ENCODE measurements around the gene OR13C9.
"Not testable (repeated sequence)": the region's sequence is repeated elsewhere in the genome, so short reads cannot be mapped to it uniquely, and the experiment has no call there.

OR13C9 gene

DNA sequence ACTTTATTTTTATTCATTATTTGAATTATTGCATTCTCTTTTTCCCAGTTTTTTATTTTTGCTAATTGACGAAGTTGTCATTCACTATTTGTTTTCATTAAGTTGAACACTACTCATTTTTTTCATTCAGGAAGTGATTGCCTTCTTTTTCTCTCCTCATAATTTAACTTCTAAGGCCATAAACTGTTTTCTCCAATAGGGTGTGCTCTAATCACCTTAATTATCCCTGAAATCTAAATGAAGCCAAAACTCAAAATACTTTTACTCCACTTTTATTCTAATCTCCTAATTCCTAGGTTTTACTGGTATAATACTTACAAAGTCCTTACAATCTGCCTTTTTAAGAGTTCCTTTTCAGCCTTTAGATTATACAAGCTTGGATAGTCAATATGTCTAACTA is 9.7 kb downstream of the OR13C9 start:
- H3K4me3 ChIP-seq (ENCODE audit: low read depth, low read length), result no peak overlapping the region
- in situ Hi-C loops (cut with HindIII; ENCODE audit: low sequenced_read_pairs), result no loop called here
- TF ChIP-seq, protein P1, sequence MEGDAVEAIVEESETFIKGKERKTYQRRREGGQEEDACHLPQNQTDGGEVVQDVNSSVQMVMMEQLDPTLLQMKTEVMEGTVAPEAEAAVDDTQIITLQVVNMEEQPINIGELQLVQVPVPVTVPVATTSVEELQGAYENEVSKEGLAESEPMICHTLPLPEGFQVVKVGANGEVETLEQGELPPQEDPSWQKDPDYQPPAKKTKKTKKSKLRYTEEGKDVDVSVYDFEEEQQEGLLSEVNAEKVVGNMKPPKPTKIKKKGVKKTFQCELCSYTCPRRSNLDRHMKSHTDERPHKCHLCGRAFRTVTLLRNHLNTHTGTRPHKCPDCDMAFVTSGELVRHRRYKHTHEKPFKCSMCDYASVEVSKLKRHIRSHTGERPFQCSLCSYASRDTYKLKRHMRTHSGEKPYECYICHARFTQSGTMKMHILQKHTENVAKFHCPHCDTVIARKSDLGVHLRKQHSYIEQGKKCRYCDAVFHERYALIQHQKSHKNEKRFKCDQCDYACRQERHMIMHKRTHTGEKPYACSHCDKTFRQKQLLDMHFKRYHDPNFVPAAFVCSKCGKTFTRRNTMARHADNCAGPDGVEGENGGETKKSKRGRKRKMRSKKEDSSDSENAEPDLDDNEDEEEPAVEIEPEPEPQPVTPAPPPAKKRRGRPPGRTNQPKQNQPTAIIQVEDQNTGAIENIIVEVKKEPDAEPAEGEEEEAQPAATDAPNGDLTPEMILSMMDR (IDR thresholded peaks at IDR 0.05; ENCODE audit: low read depth, low read length), result no peak
- no peak for DNase-seq (ENCODE audit: low read depth, low spot score)

DNA sequence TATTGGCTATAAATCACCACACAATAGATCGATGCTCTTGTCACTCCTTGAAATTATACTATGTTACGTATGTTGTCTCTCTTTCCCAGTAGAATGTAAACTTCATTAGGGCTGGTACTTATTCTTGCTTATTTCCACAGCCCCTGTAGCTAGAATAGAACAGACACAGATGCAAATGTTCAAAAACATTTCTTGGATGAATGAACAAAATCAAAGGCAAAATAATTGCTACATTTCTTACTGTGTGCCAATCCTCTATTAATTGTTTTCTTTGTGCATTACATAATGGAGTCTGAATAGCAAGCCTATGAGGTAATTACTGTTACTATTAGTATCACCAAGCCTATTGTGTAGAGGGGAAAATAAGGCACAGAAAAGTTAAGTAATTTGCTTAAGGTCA is 11.9 kb downstream of the OR13C9 start:
- TF ChIP-seq, protein P1 (IDR thresholded peaks at IDR 0.05; ENCODE audit: low read depth, low read length), result no peak
- no peak overlapping the region for H3K4me3 ChIP-seq (ENCODE audit: low read depth, low read length)
- in situ Hi-C loops (cut with HindIII; ENCODE audit: low sequenced_read_pairs), result no loop called here
- no peak for DNase-seq (ENCODE audit: low read depth, low spot score)

DNA sequence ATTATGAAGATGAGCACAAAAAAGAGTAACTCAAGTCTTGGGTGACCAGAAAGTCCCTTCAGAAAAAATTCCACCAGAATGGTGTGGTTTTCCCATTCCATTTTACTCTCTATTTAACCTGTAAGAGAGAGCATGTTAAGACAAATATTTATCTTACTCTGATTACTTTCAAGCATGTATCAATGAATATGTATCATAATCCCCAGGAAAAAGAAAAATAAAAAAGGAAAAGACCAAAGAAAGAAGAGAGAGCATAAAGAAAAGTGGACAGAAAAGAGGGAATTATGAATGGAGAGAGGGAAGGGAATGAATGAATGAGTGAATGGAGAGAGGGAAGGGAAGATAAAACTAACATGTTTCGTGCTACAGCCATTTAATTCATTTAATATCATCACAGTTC is 12.5 kb downstream of the OR13C9 start, which contains the start of gene OR13C2:
TSS of gene OR13C2 (minus strand) at position 101 of the 400 bp plus-strand sequence. CDS start at position 101, 0 bp downstream.
- in situ Hi-C loops (cut with HindIII; ENCODE audit: low sequenced_read_pairs); H3K4me3 ChIP-seq (ENCODE audit: low read depth, low read length); DNase-seq (ENCODE audit: low read depth, low spot score): not testable (repeated sequence)

DNA sequence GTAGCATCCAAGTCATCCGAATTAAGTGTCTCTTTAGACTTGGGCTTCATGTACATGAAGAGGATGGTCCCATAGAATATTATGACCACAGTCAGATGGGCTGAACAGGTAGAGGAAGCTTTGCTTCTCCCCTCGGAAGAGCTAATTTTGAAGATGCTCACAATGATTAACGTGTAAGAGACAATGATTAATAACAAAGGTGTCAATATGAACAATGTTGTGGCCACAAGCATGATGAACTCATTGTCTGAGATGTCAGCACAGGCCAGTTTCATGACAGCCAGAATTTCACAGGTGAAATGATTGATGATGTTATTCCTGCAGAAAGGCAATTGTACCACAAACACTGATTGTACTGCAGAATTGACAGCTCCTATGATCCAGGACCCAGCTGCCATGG is 13.2 kb downstream of the OR13C9 start:
- H3K4me3 ChIP-seq (ENCODE audit: low read depth, low read length), result no peak overlapping the region
- TF ChIP-seq, protein P1 (IDR thresholded peaks at IDR 0.05; ENCODE audit: low read depth, low read length), result no peak
- no peak for DNase-seq (ENCODE audit: low read depth, low spot score)
- in situ Hi-C loops (cut with HindIII; ENCODE audit: low sequenced_read_pairs), result no loop called here

DNA sequence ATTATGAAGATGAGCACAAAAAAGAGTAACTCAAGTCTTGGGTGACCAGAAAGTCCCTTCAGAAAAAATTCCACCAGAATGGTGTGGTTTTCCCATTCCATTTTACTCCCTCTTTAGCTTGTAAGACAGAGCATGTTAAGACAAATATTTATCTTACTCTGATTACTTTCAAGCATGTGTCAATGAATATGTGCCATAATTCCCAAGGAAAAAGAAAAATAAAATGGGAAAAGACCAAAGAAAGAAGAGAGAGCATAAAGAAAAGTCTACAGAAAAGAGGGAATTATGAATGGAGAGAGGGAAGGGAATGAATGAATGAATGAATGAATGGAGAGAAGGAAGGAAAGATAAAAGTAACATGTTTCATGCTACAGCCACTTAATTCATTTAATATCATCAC is 18.7 kb downstream of the OR13C9 start, which contains the start of gene OR13C5:
TSS of gene OR13C5 (minus strand) at position 101 of the 400 bp plus-strand sequence. CDS start at position 101, 0 bp downstream.
- H3K4me3 ChIP-seq (ENCODE audit: low read depth, low read length); in situ Hi-C loops (cut with HindIII; ENCODE audit: low sequenced_read_pairs); DNase-seq (ENCODE audit: low read depth, low spot score): not testable (repeated sequence)

DNA sequence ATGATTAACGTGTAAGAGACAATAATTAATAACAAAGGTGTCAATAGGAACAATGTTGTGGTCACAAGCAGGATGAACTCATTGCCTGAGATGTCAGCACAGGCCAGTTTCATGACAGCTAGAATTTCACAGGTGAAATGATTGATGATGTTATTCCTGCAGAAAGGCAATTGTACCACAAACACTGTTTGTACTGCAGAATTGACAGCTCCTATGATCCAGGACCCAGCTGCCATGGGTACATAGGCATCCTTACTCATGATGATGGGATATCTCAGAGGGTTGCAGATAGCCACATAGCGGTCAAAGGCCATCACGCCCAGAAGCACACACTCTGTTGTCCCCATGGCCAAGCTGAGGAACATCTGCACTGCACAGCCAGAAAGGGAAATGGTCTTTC is 19.3 kb downstream of the OR13C9 start:
- DNase-seq (ENCODE audit: low read depth, low spot score); in situ Hi-C loops (cut with HindIII; ENCODE audit: low sequenced_read_pairs); H3K4me3 ChIP-seq (ENCODE audit: low read depth, low read length): not testable (repeated sequence)

DNA sequence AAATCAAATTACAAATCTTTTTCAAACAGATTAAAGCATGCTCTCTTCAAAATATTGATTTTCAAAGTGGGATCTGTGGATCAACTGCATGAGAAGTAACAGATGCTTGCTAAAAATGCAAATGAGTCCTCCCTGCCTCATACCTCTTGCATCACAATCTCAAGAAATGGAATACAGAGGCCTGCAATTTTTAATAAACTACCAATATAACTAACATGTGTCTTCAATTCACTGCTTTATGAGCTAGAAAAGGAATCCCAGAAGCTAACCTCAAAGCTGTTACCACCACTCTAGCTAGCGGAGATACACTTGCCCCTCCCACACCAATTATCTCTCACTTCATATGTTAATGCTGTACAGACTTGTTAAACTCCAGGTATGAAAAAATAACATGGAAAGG is 28.4 kb downstream of the OR13C9 start:
- DNase-seq (ENCODE audit: low read depth, low spot score), result no peak
- TF ChIP-seq, protein P1 (IDR thresholded peaks at IDR 0.05; ENCODE audit: low read depth, low read length), result no peak
- no peak overlapping the region for H3K4me3 ChIP-seq (ENCODE audit: low read depth, low read length)
- in situ Hi-C loops (cut with HindIII; ENCODE audit: low sequenced_read_pairs), result no loop called here

DNA sequence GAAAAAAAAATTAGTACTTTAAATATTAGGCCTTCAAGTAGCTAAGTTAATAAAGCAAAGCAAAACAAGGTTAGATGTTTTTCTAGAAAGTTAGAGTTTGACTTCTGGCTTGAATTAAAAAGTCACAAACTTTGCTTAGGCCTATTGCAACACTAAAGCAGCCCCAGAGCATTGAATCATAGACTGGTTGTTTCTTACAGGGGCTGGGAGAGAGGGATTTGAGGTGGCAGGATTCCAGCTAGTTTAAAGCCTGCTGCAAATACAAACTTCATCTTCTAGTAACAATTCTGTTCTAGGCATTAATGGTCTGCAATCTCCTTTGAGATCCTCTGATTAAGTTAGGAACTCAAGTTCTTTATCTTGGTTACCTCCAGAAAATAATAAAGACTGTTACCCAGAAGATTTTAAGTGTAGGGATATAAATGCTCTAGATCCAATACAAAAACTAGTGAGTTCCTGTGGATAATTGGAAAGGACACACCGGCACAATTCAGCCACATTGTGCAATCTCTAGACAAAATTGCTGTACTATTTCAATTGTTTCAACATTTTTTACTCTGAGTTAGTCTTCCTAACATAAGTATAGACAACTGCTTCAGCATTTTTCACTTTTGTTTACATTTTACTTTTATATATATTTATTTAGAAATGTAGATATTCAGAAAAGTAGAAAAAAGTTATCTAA is 31.4 kb downstream of the OR13C9 start:
- in situ Hi-C loops (cut with HindIII; ENCODE audit: low sequenced_read_pairs), result no loop called here
- H3K4me3 ChIP-seq (ENCODE audit: low read depth, low read length), result no peak overlapping the region
- TF ChIP-seq, protein P1 (IDR thresholded peaks at IDR 0.05; ENCODE audit: low read depth, low read length), result no peak
- DNase-seq (ENCODE audit: low read depth, low spot score), result no peak

Data from astrocyte of the spinal cord (primary cell).